Breast epithelium (tissue), 3 donors: ENCODE data around the gene CALN1.

Experiments used
- POLR2AphosphoS5 ChIP-seq, 3 donors: sonication (generic); formaldehyde crosslinking; IDR thresholded peaks; one replicate each; pipeline ENCODE4 v1.6.1; 2017; ENCODE audit warnings: antibody characterized with exemption in 3 of 3
- TF ChIP-seq, protein P1 (sequence below), 3 donors: fragments of 450-650 bp; IDR thresholded peaks; one replicate each; pipeline ENCODE4 v1.5.1; 2016 to 2017; ENCODE audit warnings: antibody characterized with exemption in 3 of 3, mild to moderate bottlenecking in 3 of 3, moderate library complexity in 3 of 3

DNA sequence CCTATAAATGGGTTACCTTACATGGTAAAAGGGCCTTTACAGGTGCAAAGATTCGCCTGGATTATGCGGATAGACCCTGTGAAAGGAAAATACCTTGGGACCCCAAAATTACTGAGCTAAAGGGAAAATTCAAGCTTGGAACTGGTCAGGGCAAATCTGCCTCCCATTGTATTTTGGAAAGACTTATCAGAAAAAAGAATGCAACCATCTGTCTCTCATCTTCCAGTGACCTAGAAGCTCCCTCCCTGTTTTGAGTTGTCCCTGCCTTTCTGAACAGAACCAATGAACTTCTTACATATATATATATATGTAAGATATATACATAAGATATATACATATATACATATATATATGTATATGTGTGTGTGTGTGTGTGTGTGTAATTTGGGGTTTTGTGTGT lies 583.8 kb downstream of the CALN1 start:
- TF ChIP-seq, protein P1, sequence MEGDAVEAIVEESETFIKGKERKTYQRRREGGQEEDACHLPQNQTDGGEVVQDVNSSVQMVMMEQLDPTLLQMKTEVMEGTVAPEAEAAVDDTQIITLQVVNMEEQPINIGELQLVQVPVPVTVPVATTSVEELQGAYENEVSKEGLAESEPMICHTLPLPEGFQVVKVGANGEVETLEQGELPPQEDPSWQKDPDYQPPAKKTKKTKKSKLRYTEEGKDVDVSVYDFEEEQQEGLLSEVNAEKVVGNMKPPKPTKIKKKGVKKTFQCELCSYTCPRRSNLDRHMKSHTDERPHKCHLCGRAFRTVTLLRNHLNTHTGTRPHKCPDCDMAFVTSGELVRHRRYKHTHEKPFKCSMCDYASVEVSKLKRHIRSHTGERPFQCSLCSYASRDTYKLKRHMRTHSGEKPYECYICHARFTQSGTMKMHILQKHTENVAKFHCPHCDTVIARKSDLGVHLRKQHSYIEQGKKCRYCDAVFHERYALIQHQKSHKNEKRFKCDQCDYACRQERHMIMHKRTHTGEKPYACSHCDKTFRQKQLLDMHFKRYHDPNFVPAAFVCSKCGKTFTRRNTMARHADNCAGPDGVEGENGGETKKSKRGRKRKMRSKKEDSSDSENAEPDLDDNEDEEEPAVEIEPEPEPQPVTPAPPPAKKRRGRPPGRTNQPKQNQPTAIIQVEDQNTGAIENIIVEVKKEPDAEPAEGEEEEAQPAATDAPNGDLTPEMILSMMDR (IDR thresholded peaks at IDR 0.05): no peak
- no peak for TF ChIP-seq POLR2AphosphoS5 (IDR thresholded peaks at IDR 0.05)
